D341Med (cell line): ENCODE measurements around the gene GORASP1.

Experiments
- DNase-seq: peaks from one replicate; pipeline ENCODE4 v3.0.0; 2012; ENCODE audit warnings: low spot score

Gene GORASP1

DNA sequence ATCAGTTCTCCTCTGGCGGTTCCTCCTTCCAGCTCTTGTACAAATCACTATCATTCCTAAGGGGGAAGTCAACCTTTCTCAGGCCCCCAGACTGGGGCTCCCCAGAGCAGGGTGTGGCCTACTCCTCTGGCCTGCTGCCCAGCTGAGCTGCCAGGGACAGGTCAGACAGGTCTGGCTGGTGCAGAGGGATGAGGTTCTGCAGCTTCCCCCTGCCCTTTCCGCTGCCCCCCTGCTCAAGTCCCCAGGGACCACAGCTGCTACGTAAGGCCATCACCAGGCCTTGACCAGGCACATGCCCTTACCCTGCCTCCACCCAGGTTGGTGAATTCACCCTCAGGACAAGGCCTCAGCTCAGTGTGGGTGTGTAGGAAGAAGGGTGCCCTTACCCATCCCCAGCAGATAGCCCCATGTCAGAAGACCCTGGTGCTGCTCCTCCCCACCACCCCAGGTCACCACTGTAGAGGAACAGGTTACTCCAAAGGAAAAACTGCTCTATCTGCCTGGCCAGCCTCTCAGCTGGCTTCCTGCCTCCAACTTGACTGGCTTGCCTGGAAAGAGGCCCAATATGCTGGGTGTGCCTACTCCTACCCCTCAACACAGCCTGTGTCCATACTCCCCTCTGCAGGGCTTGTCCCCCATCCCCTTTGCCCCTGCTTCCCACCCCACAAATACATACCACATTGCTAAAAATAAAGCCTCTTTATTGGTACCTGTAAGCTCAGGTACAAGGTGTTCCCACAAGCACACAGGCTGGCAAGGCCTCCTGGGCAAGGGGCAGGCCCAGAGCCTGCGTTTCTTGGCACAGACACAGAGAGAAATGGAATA is 34.0 kb upstream of the GORASP1 start:
- DNase-seq: no peak

- no peak for DNase-seq
Observed at GRCh38 chr3:39140341-39140971, 33.0 kb upstream of the GORASP1 start.

- DNase-seq: no peak
Observed at GRCh38 chr3:39139442-39139841, 32.0 kb upstream of the GORASP1 start.

DNA sequence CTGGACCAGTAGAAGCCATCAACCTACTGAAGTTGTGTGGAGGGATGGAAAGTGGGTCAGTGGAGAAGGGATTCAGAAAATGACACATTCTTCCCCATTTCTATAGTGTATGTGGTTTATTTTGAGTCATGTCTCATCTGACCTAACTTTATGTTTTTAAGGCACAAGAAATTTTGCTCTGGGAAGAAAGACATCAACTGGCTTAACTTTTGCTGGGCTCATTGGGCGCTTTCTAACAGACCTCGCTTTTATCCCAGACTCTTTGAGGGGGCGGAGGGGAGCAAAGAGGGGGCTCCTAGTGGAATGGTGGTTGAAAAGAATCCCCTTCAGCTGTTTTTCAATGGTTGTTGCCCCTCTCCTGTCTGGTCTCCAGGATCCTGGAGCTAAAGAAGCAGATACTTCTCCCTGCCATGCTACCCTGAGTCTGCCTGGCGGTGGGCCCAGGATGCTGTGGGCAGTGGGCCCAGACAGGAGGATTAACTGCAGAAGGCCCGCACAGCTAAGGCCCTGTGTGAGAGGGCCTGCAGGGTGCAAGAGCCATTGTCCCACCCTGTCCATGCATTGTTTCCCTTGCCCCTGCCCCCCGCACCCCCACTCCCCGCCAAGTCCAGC is 31.5 kb upstream of the GORASP1 start:
- DNase-seq: peak; percentile 64

GRCh38 chr3:39137991-39138803 is 30.8 kb upstream of the GORASP1 start:
- DNase-seq: no peak

DNA sequence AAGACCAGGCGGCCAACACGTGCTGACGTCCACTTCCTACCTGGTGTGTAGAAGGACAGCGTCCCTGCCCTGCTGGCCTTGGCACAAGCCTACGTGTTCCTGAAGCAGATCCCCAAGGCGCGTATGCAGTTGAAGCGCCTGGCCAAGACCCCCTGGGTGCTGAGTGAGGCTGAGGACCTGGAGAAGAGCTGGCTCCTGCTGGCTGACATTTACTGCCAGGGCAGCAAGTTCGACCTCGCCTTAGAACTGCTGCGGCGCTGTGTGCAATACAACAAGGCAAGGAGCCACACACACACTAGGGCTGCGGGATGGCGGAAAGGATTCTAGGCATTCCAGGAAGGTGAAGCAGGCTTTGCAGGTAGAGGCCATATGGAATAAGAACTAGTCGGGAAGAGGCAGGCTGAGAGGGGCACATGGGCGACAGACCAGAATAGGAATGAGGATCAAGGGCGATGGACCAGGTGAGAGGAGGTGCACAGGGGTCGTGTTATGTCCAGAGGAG is 30.1 kb upstream of the GORASP1 start:
- DNase-seq: no peak

- DNase-seq: no peak
Observed at GRCh38 chr3:39136533-39137434, 29.4 kb upstream of the GORASP1 start.

GRCh38 chr3:39135170-39135805 is 27.9 kb upstream of the GORASP1 start:
- no peak for DNase-seq

GRCh38 chr3:39134305-39134704 is 26.9 kb upstream of the GORASP1 start:
- DNase-seq: no peak

- DNase-seq: no peak
Observed at GRCh38 chr3:39133822-39134221, 26.4 kb upstream of the GORASP1 start.

GRCh38 chr3:39133093-39133490 is 25.7 kb upstream of the GORASP1 start:
- DNase-seq: no peak

- no peak for DNase-seq
Observed at GRCh38 chr3:39132096-39133092, 25.0 kb upstream of the GORASP1 start.

GRCh38 chr3:39130693-39131265 is 23.4 kb upstream of the GORASP1 start:
- no peak for DNase-seq

- DNase-seq: no peak
Observed at GRCh38 chr3:39130026-39130425, 22.6 kb upstream of the GORASP1 start.

GRCh38 chr3:39128951-39129350 is 21.5 kb upstream of the GORASP1 start:
- DNase-seq: no peak

DNA sequence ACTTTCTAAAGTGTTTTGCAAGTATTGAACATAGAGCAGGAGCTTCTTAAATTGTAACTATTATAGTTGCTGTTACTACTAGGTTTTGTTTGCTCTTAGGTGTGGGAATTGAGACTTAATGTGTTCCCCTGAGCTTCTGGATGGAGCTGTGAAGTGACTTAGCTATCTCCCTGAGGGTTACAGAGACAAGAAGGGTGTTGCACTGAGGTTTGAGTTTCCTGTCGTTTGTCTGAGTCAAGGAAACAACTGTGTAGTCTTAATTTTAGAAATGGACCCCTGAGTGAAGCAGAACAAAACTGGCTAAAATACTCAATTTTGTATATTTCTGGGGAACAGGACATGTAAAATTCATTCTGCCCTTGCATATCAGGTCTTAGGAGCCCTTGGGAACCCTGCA is 20.5 kb upstream of the GORASP1 start:
- no peak for DNase-seq

DNA sequence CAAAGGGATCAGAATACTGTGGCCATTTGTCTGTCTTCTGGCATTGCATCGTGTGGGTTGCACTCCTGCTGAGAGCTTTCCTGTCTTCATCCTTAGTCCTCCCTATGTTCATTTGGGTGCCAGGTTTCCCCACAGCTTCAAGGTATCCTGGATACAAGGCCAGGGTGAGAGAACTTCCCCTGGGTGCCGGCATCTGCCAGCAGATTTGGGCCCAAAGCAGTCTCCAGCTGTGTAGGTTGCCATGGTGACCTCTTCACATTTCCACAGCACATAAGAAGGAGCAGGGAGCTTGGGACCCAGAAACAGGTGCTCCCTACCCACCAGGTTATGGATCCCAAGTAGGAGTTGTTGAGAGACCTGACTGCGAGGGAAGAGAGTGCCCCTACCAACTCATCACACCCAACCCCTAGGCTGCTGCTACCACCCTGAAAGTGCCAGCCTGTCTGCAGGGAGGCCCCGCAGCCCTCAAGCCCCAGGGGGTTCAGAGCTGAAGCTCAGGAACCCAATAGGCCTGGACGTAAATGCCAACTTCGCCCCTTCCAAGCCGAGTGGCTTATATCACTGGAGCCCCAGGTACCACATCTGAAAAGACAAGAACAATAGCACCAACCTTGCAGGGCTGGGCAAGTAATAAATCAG is 20.0 kb upstream of the GORASP1 start:
- DNase-seq: no peak

- DNase-seq: peak; percentile 69
Observed at GRCh38 chr3:39126532-39127071, 19.2 kb upstream of the GORASP1 start.
